Activated naive CD4-positive, alpha-beta T cell treated with anti-CD3 and anti-CD28 coated beads for 36 hours (primary cell): ENCODE results near the gene CPNE6. TPM values are rescaled to one million over a fixed set of nuclear protein-coding genes. Genes with fewer than 3 reads are reported as not detected.

Experiments
- CTCF ChIA-PET: fragments of 350-600 bp; sonication (Branson Sonifier 250); formaldehyde crosslinking; loops from one replicate; lab custom pipeline; 2021; ENCODE audit warnings: antibody characterized with exemption; lab: Charles Lee
- DNase-seq: peaks from one replicate; pipeline ENCODE4 v3.0.0-alpha.2; 2020
- H3K27ac Mint-ChIP-seq: one replicate; pipeline ENCODE4 v1.8.0; 2021; ENCODE audit warnings: mild to moderate bottlenecking, mixed read lengths
- H3K27me3 Mint-ChIP-seq: one replicate; pipeline ENCODE4 v1.8.0; 2021; ENCODE audit warnings: low read depth, mixed read lengths
- H3K36me3 Mint-ChIP-seq: one replicate; pipeline ENCODE4 v1.8.0; 2021; ENCODE audit warnings: low read depth, mixed read lengths
- H3K4me1 Mint-ChIP-seq: one replicate; pipeline ENCODE4 v1.8.0; 2021; ENCODE audit warnings: low read depth, mixed read lengths
- H3K4me3 Mint-ChIP-seq: one replicate; pipeline ENCODE4 v1.8.0; 2021; ENCODE audit warnings: mild to moderate bottlenecking, moderate library complexity, mixed read lengths
- H3K9me3 Mint-ChIP-seq: one replicate; pipeline ENCODE4 v1.8.0; 2021; ENCODE audit warnings: mixed read lengths
- intact Hi-C: fragments of 100-400 bp; cut with micrococcal nuclease; formaldehyde crosslinking; loops from one replicate; pipeline ENCODE4 v1.15.1; 2023
- total RNA-seq, 2 experiments: library from RNA; stranded (reverse); gene quantifications; one replicate each; pipeline ENCODE4 v1.2.3, GENCODE V29; 2021

Gene CPNE6
- total RNA-seq, 2 experiments from 2014 or later, result not detected

DNA sequence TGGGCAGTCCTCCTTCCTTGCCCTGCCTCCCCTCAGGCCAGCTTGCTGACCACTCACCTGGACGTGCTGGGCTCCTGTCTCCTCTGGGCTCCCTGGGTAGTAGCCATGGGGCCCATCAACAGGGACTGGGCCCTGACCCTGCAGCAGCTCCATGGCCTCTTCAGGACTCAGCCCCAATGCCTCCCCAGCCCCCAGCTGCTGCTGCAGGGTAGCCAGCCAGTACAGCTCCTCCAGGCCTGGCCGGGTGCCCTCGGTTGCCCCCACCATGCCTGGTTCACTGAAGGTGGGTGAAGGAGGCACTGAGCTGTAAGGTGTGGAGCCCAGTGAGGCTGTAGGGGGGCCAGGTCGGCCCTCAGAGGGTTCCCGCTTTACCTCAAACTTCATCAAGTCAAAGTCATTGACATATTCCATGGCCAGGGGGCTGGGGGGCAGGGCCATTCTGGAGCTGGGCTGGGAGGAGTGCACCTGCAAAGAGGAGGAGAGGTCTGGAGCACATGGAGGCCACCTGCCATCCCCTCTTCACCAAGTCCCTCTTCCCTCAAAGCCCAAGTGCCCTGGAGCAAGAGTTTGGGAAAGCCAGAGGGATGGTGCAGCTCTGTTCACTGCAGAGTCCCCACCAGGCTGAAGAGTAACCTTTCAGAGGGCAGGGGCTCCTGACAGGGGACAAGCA, 11.2 kb downstream of the CPNE6 start:
- DNase-seq, result no peak
- Mint-ChIP-seq H3K27me3 (no peaks in the 10 kb centered on the region), H3K9me3 (no peaks in the 10 kb centered on the region), H3K27ac (no peak overlapping the region), H3K4me3 (peak overlapping the region; percentile 71), H3K4me1 (peaks cover 15% of the 10 kb centered on the region), H3K36me3 (no peaks in the 10 kb centered on the region)
- CTCF ChIA-PET, result interaction anchor here (1.3 to 5.1 kb wide), 4 partner anchors 11 to 27 kb away, joined by 3 to 76 read pairs (median 57); partner anchors contain the start of gene PCK2
- intact Hi-C loops, result no loop called here

DNA sequence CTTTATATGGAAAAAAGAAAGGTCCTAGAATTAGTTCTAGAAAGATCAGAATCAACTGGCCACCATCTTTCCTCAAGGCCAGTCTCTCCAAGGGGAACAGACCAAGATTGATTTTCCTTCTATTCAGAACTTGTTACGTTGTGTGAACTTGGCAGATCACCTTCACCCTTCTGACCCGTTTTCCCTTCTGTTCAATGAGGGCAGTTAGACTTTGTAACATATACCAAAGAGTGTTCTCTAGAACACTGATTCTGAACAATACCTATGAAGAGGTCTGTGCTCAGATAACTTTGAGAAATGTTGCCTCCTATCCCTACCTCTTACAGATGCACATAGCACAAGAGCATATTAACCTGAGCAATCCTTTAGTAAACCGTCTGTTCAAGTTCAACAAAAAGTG, 12.1 kb downstream of the CPNE6 start:
- no peaks in the 10 kb centered on the region for H3K27me3 Mint-ChIP-seq
- no peak overlapping the region for H3K27ac Mint-ChIP-seq
- DNase-seq, result no peak
- intact Hi-C loops, result no loop called here
- no peak overlapping the region for H3K4me3 Mint-ChIP-seq
- H3K36me3 Mint-ChIP-seq, result no peaks in the 10 kb centered on the region
- CTCF ChIA-PET, result interaction anchor here (1.0 to 5.1 kb wide), 2 partner anchors 10 to 25 kb away, joined by 4 to 76 read pairs; partner anchors contain the start of gene PCK2
- peaks cover 15% of the 10 kb centered on the region for H3K4me1 Mint-ChIP-seq
- H3K9me3 Mint-ChIP-seq, result no peaks in the 10 kb centered on the region

DNA sequence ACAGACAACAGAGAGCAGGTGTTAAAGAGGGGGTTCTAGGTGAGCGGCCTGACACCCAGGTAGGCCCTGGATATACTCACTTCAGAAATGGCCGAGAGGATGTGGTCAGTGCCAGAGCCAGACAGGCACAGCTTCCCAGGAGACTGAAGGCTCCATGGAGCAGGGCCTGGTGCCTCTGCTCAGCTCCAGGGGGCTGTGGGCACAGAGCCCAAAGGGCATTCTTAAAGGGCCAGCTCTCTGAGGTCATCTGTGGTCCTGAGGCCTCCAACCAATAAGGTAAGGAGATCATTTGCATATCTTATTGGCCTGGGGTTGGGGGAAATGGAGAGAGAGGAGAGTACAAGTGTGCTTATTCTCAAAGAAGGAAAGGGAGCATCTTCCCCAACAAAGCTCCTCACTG, 13.1 kb downstream of the CPNE6 start:
- CTCF ChIA-PET, result interaction anchor here (0.5 to 2.7 kb wide), 6 partner anchors 9 to 1777 kb away, joined by 3 to 18 read pairs (median 4); no protein-coding TSS in a partner anchor
- intact Hi-C loops, result no loop called here

DNA sequence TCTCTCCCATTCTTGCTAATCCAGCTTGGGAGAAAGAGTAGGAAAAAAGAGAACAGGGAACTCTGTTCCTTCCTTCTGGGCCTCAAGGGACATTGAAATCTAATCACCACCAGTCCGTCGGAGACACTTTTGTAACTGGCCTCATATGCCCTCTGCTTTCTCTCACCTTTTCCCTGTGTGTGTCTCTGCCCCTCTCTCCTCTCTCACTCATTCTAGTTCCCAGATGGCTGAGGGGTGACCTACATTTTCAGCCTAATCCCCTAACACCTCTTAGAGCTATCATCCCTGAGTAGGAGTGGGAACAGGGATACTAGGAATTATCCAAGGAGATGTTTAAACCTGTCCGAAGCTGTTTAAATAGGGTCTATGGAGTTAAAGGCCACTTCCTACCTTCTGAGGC, 13.9 kb downstream of the CPNE6 start:
- DNase-seq, result no peak
- Mint-ChIP-seq H3K4me3 (no peak overlapping the region), H3K9me3 (no peaks in the 10 kb centered on the region), H3K27ac (no peak overlapping the region), H3K36me3 (no peaks in the 10 kb centered on the region), H3K4me1 (peaks cover 12% of the 10 kb centered on the region), H3K27me3 (no peaks in the 10 kb centered on the region)
- intact Hi-C loops, result no loop called here
- CTCF ChIA-PET, result interaction anchor here (0.6 to 2.7 kb wide), 5 partner anchors 8 to 1778 kb away, joined by 3 to 18 read pairs (median 6); no protein-coding TSS in a partner anchor

More for the DNA sequence above, 13.1 kb downstream of the CPNE6 start:
- no peak overlapping the region for H3K27ac Mint-ChIP-seq
- no peak for DNase-seq
- no peaks in the 10 kb centered on the region for H3K9me3 Mint-ChIP-seq
- H3K36me3 Mint-ChIP-seq, result no peaks in the 10 kb centered on the region
- no peak overlapping the region for H3K4me3 Mint-ChIP-seq
- peaks cover 15% of the 10 kb centered on the region for H3K4me1 Mint-ChIP-seq
- no peaks in the 10 kb centered on the region for H3K27me3 Mint-ChIP-seq

DNA sequence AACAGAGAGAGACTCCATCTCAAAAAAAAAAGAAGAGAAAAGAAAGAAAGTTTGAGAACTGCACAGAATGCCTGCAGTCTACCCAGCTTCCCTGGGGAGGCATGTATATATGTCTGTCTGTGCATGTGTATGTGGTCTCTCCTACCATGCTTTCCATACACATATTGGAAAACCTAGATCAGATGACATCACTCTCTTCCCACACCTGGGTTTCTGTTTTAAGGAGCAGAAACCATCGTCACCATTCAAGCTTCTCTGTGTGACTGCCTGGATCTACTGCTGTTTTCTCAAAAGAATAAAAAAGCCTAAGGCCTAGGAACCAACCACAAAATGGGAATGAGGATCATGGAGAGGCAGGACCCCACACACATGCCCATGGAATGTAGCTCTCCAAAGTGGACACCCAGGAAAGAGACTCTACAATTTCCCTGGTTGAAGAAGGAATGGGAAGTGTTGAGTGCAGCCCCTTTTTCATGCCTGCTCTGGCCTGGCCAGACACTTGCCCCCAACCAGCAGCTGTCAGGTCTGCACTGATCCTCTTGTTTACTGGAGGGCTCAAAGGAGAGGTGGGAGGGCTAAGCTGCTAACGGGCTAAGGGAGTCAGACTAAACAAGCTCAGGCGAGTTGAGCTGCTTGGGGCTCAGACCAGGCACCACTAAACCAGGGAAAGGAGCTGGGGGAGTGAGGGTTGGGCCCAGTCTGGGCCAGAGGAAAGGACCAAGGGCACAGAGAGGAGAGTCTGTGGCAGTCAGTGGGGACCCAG, 15.0 kb downstream of the CPNE6 start:
- H3K4me1 Mint-ChIP-seq, result peaks cover 7% of the 10 kb centered on the region
- H3K36me3 Mint-ChIP-seq, result no peaks in the 10 kb centered on the region
- H3K9me3 Mint-ChIP-seq, result no peaks in the 10 kb centered on the region
- H3K4me3 Mint-ChIP-seq, result no peak overlapping the region
- intact Hi-C loops, result no loop called here
- H3K27me3 Mint-ChIP-seq, result no peaks in the 10 kb centered on the region
- CTCF ChIA-PET, result interaction anchor here (0.8 to 2.7 kb wide), 6 partner anchors 20 to 31 kb away, joined by 3 to 18 read pairs (median 4); no protein-coding TSS in a partner anchor
- no peak overlapping the region for H3K27ac Mint-ChIP-seq
- DNase-seq, result no peak

DNA sequence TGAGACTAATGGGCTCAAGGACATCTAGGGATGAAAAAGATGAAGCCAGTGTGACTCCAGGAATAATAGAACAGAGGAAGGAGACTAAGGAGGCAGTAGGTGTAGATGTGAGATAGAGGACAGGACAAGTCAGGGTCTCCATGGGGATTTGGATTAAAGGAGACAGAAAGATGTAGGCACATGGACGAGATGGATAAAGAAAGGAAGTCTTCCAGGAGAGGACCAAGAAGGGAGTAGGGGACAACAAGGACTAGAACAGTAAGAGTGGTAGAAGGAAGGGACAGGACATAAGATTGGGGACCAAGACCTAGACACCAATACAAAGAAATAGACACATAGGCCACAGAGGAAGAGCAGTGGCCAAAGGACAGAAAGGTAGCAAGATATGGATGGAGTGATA, 15.6 kb downstream of the CPNE6 start:
- H3K27me3 Mint-ChIP-seq, result no peaks in the 10 kb centered on the region
- CTCF ChIA-PET, result interaction anchor here (0.8 to 2.7 kb wide), 5 partner anchors 20 to 31 kb away, joined by 3 to 18 read pairs (median 3); no protein-coding TSS in a partner anchor
- peaks cover 4% of the 10 kb centered on the region for H3K4me1 Mint-ChIP-seq
- intact Hi-C loops, result no loop called here
- no peak overlapping the region for H3K4me3 Mint-ChIP-seq
- no peak for DNase-seq
- no peaks in the 10 kb centered on the region for H3K9me3 Mint-ChIP-seq
- H3K27ac Mint-ChIP-seq, result no peak overlapping the region
- no peaks in the 10 kb centered on the region for H3K36me3 Mint-ChIP-seq

DNA sequence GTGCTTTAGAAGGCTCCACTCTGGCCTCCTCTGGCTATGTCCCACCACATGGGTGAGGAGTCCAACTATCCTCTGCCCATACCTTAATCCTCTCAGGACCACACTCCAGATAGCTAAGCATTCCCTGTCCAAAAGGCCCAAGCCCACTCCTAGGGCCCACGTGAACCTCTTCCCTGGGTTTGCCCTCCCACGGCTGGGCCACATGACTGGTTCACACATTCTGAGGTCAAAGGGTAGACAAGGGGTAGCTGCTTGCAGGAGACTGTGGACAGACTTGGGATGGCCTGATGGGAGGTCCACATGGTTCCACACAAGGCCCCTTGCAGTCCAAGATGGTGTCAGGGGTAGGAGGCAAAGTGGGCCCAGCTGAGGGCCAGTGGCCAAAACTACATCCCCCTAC, 16.7 kb downstream of the CPNE6 start:
- no peaks in the 10 kb centered on the region for H3K9me3 Mint-ChIP-seq
- no peak for DNase-seq
- peaks cover 8% of the 10 kb centered on the region for H3K4me1 Mint-ChIP-seq
- H3K27ac Mint-ChIP-seq, result no peak overlapping the region
- H3K36me3 Mint-ChIP-seq, result no peaks in the 10 kb centered on the region
- no peaks in the 10 kb centered on the region for H3K27me3 Mint-ChIP-seq
- intact Hi-C loops, result no loop called here
- CTCF ChIA-PET, result interaction anchor here (0.6 to 9.1 kb wide), 4 partner anchors 23 to 54 kb away, joined by 3 to 386 read pairs (median 10); partner anchors contain the start of genes CARMIL3, DCAF11 and NRL
- H3K4me3 Mint-ChIP-seq, result no peak overlapping the region

DNA sequence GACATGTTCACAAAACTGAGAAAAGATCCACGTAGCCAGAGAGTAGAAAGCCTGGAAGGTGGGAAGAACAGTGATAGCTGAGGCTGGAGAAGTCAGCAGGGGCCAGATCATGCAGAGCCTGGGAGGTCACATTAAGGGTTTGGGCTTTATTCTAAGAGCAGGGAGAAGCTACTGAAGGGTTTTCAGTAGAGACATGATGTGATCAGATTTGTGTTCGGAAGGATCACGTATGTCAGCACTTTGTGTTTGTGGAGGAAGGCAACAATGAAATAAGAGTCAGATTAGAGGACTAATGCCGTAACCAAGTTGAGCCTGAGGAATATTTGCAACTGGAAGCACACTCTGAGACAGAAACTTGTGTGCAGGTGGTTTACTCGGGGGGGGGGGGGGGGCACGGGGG, 18.5 kb downstream of the CPNE6 start:
- no peaks in the 10 kb centered on the region for H3K9me3 Mint-ChIP-seq
- no peak overlapping the region for H3K27ac Mint-ChIP-seq
- intact Hi-C loops, result loop anchor here (1.0 to 5.0 kb wide), 7 partner anchors 19 to 352 kb away; partner anchors contain the start of genes DHRS1, IRF9, NOP9 and SDR39U1
- no peaks in the 10 kb centered on the region for H3K27me3 Mint-ChIP-seq
- no peak for DNase-seq
- peaks cover 4% of the 10 kb centered on the region for H3K36me3 Mint-ChIP-seq
- peaks cover 15% of the 10 kb centered on the region for H3K4me1 Mint-ChIP-seq
- H3K4me3 Mint-ChIP-seq, result no peak overlapping the region
- CTCF ChIA-PET, result interaction anchor here (0.6 to 9.1 kb wide), 18 partner anchors 9 to 507 kb away, joined by 3 to 386 read pairs (median 4); partner anchors contain the start of genes CARMIL3, DCAF11, EMC9 and NRL

DNA sequence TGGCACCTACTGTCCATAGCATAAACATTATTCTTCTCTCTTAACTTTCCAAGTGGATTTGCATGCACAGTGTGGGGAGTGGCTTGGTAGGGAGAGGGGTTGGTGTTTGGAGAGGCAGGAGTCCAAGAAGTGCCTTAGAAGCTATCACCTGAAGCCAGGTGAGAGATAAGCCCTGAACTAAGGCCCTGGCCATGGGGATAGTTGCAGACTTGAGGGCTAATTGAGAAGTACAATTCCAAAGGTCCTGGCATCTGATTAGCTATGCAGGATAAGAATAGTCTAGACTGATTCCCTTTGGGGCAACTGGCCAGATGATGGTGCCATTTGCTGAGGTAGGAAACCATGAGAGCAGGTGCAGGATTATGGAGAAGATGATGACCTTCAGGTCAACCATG, 20.7 kb downstream of the CPNE6 start:
- CTCF ChIA-PET, result interaction anchor here (0.5 to 9.1 kb wide), 9 partner anchors 11 to 115 kb away, joined by 3 to 386 read pairs (median 4); partner anchors contain the start of gene CARMIL3
- H3K4me3 Mint-ChIP-seq, result no peak overlapping the region
- H3K36me3 Mint-ChIP-seq, result peaks cover 22% of the 10 kb centered on the region
- no peak overlapping the region for H3K27ac Mint-ChIP-seq
- intact Hi-C loops, result loop anchor here (5.0 kb wide), 2 partner anchors 205 to 350 kb away; partner anchors contain the start of genes DHRS1, NOP9 and SDR39U1
- no peak for DNase-seq
- peaks cover 32% of the 10 kb centered on the region for H3K4me1 Mint-ChIP-seq
- H3K27me3 Mint-ChIP-seq, result no peaks in the 10 kb centered on the region
- H3K9me3 Mint-ChIP-seq, result no peaks in the 10 kb centered on the region

DNA sequence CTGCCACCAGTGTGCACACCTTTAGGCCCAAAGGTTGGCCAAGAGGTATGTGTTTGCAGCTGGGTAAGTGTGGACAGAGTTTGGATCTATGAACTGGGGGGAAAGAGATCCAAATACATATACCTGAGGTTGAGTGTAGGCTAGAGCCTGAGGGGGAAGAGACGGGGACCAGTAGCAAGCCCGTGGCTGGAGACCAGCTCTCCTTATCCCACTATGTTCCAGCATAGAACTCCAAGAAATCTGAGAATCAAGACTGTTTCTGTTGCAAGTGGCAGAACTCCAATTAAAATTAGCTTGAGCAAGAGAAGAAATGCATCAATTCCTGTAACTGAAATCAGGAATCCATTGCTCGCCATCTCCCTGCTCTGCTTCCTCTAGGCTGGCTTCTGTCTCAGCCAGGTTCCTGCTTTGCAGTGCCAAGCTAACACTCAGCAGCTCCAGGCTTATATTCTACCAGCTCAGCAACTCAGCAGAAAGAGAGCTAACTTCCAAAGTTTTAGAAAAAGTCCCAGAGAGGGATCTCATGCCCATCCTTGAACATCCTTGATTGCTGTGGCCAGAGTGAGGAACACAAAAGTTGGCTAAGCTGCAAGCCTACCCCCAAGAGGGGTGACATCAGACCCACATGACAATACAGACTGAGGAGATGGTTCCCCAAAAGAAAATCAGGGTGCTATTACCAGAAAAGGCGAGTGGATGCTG, 21.3 kb downstream of the CPNE6 start:
- Mint-ChIP-seq H3K9me3 (no peaks in the 10 kb centered on the region), H3K4me3 (peak overlapping the region; percentile 99), H3K4me1 (peaks cover 32% of the 10 kb centered on the region), H3K27me3 (no peaks in the 10 kb centered on the region), H3K27ac (peak overlapping the region; percentile 98), H3K36me3 (peaks cover 22% of the 10 kb centered on the region)
- no peak for DNase-seq
- intact Hi-C loops, result loop anchor here (5.0 kb wide), 2 partner anchors 205 to 350 kb away; partner anchors contain the start of genes DHRS1, NOP9 and SDR39U1
- CTCF ChIA-PET, result interaction anchor here (0.8 to 9.1 kb wide), 11 partner anchors 8 to 122 kb away, joined by 3 to 386 read pairs (median 3); partner anchors contain the start of gene CARMIL3

DNA sequence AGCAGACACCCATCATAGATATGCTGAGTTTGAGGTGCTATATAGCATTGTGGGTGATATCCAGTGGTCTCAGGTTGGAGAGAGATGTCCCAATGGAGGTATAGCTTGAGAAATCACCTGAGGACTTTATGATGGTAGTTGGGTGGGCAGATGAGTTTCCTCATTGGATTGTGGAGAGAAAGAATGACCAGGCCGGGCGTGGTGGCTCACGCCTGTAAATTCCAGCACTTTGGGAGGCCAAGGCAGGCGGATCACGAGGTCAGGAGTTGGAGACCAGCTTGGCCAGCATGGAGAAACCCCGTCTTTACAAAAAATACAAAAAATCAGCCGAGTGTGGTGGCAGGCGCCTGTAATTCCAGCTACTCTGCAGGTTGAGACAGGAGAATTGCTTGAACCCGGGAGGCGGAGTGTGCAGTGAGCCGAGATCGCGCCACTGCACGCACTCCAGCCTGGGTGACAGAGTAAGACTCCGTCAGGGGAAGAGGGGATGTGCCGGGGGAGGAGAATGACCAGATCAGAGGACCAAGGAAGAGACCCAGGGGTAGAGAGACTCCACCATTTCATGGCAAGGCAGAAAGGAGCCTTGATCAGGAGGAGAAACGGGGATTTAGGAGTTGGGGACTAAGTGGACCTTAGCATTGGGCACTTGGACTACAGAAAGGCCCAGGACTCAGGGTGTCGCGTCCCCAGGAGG, 22.0 kb downstream of the CPNE6 start:
- peak overlapping the region; percentile 98 for H3K27ac Mint-ChIP-seq
- no peak for DNase-seq
- H3K4me1 Mint-ChIP-seq, result peaks cover 32% of the 10 kb centered on the region
- no peaks in the 10 kb centered on the region for H3K9me3 Mint-ChIP-seq
- peaks cover 23% of the 10 kb centered on the region for H3K36me3 Mint-ChIP-seq
- CTCF ChIA-PET, result interaction anchor here (0.8 to 9.1 kb wide), 10 partner anchors 8 to 123 kb away, joined by 3 to 386 read pairs (median 4); partner anchors contain the start of gene CARMIL3
- peak overlapping the region; percentile 99 for H3K4me3 Mint-ChIP-seq
- intact Hi-C loops, result loop anchor here (5.0 kb wide), 2 partner anchors 204 to 349 kb away; partner anchors contain the start of genes DHRS1, NOP9 and SDR39U1
- H3K27me3 Mint-ChIP-seq, result no peaks in the 10 kb centered on the region
